ENCODE data around the gene CACNG4. TPM values are rescaled to one million over a fixed set of nuclear protein-coding genes. Genes with fewer than 3 reads are reported as not detected.

Gene CACNG4
- total and polyA plus RNA-seq, 9 of the 15 experiments (the other 6 are each of a cell fraction or from before 2014, with no cell fraction given) = 0.07 TPM; not detected in 8

- TF ChIP-seq, protein P1, sequence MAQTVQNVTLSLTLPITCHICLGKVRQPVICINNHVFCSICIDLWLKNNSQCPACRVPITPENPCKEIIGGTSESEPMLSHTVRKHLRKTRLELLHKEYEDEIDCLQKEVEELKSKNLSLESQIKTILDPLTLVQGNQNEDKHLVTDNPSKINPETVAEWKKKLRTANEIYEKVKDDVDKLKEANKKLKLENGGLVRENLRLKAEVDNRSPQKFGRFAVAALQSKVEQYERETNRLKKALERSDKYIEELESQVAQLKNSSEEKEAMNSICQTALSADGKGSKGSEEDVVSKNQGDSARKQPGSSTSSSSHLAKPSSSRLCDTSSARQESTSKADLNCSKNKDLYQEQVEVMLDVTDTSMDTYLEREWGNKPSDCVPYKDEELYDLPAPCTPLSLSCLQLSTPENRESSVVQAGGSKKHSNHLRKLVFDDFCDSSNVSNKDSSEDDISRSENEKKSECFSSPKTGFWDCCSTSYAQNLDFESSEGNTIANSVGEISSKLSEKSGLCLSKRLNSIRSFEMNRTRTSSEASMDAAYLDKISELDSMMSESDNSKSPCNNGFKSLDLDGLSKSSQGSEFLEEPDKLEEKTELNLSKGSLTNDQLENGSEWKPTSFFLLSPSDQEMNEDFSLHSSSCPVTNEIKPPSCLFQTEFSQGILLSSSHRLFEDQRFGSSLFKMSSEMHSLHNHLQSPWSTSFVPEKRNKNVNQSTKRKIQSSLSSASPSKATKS (CRISPR knock-in tag; IDR thresholded peaks at IDR 0.05) = no peak
Observed at GRCh38 chr17:66984730-66985129, 20.2 kb downstream of the CACNG4 start (continued).

DNA sequence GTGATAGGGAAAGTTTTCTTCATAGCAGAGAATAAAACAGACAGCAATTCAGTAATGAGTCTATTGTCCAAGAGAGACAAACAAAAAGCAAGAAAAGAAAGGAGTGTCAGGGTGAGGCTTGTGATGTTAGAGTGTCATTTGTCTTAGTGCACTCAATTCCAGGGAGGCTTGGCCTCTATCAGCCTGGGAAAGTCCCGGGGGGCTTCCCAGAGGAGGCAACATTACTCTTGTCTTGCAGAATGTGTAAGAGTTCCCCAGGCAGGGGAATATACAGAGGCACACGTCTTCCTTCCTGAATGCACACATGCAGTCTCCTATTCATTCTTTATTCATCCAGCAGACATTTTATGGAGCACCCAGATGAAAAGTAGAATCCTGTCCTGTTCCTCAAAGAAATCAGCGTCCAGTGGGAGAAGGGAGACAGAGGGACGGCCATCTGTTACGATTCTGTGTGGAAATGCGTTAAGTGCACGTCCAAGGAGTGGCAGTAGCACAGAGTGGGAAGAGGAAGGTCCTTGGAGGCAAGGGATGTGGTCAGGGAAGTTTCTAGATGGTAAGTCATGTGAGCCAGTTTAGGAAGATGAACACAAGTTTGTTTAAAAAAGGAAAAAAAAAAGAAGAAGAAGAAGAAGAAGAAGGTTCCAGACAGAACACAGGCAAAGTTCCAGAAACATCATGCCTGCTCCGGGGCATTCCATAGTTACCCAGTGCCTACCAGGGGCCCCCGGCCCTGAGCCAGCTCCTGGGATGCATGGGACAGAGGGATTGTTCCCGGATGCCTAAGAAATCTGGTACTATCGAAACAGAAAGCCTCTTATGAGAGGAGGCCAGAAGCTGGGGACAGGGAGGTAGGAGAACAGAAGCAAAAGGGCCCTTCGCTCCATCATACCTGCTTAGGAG is 21.1 kb downstream of the CACNG4 start:
- H2AFZ ChIP-seq (ENCODE audit: low read depth, low read length) = no peak overlapping the region

More for the DNA sequence above, 21.1 kb downstream of the CACNG4 start:
- Histone ChIP-seq H3K9me1 (ENCODE audit: control insufficient read depth, insufficient read depth, low read length) (no peaks in the 10 kb centered on the region), H3K4me2 (ENCODE audit: insufficient read depth, low read length) (no peak overlapping the region), H3K4me1 (replicated peaks in 1 of 2; ENCODE audit: control insufficient read depth in 2 of 2, insufficient read depth in 2 of 2, low read length in 2 of 2) (no peaks in the 10 kb centered on the region), H3K9me3 (replicated peaks; ENCODE audit: control insufficient read depth, insufficient read depth, low read depth, low read length) (no peaks in the 10 kb centered on the region; the same call in 1 of the 2 replicates), H3K27me3 (ENCODE audit: control insufficient read depth in 2 of 2, insufficient read depth in 2 of 2, low read length in 2 of 2) (peaks cover 30 to 57% of the 10 kb centered on the region in 2 experiments; a peak in 4 of 5 replicates), H3K9ac (ENCODE audit: insufficient read depth in 1 of 2, low read depth in 2 of 2, low read length in 2 of 2) (no peak overlapping the region), H3K79me2 (ENCODE audit: control insufficient read depth, insufficient read depth, low read length) (no peaks in the 10 kb centered on the region), H3K4me3 (no peak overlapping the region), H3K27ac (ENCODE audit: extremely low read depth, low read depth, low read length) (no peak overlapping the region), H3K36me3 (ENCODE audit: control insufficient read depth, insufficient read depth, low read length) (no peaks in the 10 kb centered on the region), H4K20me1 (replicated peaks; ENCODE audit: control insufficient read depth, insufficient read depth, low read length) (peaks cover 6% of the 10 kb centered on the region; the same call in 1 of the 2 replicates)
- CTCF ChIA-PET (ENCODE audit: low intra/inter-chr PET ratio) = no interaction called here
- DNase-seq (ENCODE audit: extremely low read depth in 1 of 4, low spot score in 3 of 4) (no peak), ATAC-seq (no peak), FAIRE-seq (no peak)
- BruUV-seq (replicated peaks) = no TSS peak
- in situ Hi-C loops (cut with MboI) = no loop called here
- WGBS (ENCODE audit: insufficient coverage, low coverage, missing lambda C conversion rate) = under 1% methylated on average over 12 of the region's 12 CpGs
- intact Hi-C loops (cut with micrococcal nuclease) = no loop called here
- no peak for TF ChIP-seq TAF7 (tag; IDR thresholded peaks at IDR 0.05)
- peak; percentile 42 for TF ChIP-seq ZFP36 (IDR thresholded peaks at IDR 0.05; ENCODE audit: low read depth, low read length, partially characterized antibody)
- no peak for TF ChIP-seq PHB2 (IDR thresholded peaks at IDR 0.05; ENCODE audit: low read depth)
- no peak for TF ChIP-seq NUFIP1 (IDR thresholded peaks at IDR 0.05; ENCODE audit: partially characterized antibody)
- TF ChIP-seq TEAD4 (IDR thresholded peaks at IDR 0.05; ENCODE audit: low read length) = no peak
- TF ChIP-seq TEAD4 (CRISPR knock-in tag; IDR thresholded peaks at IDR 0.05; ENCODE audit: borderline replicate concordance) = no peak
- TF ChIP-seq, protein P2, sequence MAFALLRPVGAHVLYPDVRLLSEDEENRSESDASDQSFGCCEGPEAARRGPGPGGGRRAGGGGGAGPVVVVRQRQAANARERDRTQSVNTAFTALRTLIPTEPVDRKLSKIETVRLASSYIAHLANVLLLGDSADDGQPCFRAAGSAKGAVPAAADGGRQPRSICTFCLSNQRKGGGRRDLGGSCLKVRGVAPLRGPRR (CRISPR knock-in tag; IDR thresholded peaks at IDR 0.05) = no peak
- TF ChIP-seq, protein P3, sequence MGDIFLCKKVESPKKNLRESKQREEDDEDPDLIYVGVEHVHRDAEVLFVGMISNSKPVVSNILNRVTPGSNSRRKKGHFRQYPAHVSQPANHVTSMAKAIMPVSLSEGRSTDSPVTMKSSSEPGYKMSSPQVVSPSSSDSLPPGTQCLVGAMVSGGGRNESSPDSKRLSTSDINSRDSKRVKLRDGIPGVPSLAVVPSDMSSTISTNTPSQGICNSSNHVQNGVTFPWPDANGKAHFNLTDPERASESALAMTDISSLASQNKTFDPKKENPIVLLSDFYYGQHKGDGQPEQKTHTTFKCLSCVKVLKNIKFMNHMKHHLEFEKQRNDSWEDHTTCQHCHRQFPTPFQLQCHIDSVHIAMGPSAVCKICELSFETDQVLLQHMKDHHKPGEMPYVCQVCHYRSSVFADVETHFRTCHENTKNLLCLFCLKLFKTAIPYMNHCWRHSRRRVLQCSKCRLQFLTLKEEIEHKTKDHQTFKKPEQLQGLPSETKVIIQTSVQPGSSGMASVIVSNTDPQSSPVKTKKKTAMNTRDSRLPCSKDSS (IDR thresholded peaks at IDR 0.05; ENCODE audit: low read depth, partially characterized antibody) = no peak
- no peak for TF ChIP-seq ZBTB9 (CRISPR knock-in tag; IDR thresholded peaks at IDR 0.05)
- TF ChIP-seq PCBP1 (IDR thresholded peaks at IDR 0.05; ENCODE audit: low read depth, low read length, poor library complexity, severe bottlenecking) = no peak
- POLR2A ChIA-PET = no interaction called here

Data from K562 (cell line).